HG03558 (cell line): ENCODE data around the gene ZNF385B.
A peak's percentile ranks its signal among the peaks of the same experiment; 100 is the strongest.

Source experiments
- ATAC-seq: cut with Tn5 transposase; IDR thresholded peaks from one replicate; pipeline ENCODE4 v1.9.1; 2021; ENCODE audit warnings: moderate number of reproducible peaks; ENCODE audit not compliant: unreplicated experiment; ENCODE audit errors: extremely low read depth

ZNF385B gene

DNA sequence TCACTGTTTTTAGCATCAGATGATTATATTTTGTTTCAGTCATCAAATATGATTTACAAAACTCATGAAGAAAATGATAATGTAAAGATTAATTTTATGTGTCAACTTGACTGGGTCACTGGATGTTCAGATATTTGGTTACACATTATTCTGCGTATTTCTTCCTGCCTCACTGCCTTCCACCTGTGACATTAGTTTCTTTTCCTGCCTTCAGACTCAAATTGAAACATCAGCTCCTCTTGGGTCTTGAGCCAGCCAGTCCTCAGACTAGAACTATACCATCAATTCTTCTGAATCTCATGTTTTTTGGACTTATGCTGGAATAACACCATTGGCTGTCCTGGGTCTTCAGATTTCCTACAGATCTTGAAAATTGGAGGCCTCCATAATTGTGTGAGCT lies 96.7 kb downstream of the ZNF385B start:
- peak; percentile 84 for ATAC-seq

DNA sequence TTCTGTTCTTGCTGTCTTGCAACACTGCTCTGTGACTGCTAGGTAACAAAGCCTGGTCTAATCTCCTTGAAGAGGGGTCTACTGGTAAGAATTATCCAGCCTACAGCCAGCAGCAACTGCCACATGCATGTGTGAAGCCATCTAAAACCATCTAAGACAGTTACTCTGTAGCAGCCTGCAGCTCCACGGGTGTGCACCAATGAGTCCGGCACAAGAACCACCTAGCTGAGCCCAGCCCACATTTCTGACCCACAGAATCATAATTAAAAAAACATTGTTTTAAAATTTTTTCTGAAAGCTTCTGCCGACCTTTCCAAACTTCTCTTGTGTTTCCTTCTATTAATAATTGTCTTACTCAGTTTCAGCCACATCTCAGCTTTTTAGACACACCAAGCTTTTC lies 102.8 kb downstream of the ZNF385B start:
- ATAC-seq, result no peak

DNA sequence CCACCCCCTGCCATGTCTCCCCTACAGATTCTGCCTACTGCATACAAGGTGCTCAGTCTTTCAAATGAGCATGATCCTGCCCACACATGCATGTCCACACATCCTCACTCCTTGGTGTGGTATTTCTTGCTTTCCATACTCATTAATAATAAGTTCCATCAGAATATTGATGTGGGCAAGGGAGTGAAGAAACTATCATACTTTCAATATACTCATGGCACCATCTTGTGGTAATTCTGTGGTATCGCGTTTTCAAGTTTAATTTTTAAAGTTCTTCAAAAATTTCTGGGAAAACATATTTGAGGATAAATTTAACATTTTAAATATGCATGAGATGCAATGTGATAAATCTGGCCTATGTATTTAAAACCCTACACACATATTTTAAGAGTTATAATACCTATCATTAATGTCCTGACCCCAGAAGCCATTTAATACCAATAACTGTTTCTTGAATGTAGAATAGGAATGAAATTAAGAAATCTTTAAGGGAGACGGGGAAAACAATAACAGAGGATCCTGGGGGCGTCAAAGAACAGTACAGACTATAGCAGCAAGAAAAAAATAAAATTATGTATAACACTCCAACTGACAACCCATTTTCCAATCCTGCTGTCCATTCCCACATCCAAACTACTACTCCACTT lies 110.1 kb downstream of the ZNF385B start:
- ATAC-seq, result no peak

DNA sequence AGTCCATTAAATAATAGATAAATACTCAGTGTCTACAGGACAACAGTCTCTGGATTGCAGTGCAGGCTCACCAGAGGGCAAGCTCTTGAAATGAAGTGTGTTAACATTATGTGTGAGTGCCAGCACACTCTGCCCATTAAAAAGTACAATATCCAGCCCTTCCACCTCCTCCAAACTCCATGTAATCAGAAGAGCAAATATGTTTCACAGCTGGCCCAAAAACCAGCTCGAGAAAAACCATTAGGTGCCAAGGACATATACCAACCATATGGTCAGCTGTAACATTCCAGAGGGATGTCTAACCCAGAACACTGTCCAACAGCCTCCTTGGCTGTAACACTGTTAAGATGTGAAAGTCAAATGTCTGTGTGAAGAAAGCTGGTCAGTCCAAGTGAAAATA lies 112.2 kb downstream of the ZNF385B start:
- no peak for ATAC-seq

DNA sequence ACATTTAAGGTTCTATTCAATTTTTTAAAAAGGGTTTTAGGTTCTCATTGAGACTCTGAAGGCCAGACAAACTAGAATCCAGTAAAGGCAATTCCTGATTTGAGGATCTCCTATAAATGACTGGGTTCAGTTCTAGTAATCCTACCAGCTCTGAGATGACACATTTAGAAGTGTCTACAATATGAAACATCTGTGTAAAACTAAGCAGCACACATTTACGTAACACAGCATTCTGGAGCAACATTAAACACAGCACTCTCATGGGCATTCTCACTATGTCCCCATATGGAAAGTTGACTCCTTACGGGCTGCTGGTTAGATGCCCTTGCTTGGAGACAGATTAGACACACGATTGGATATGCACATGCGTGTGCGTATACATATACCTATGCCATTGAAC lies 114.4 kb downstream of the ZNF385B start:
- no peak for ATAC-seq

DNA sequence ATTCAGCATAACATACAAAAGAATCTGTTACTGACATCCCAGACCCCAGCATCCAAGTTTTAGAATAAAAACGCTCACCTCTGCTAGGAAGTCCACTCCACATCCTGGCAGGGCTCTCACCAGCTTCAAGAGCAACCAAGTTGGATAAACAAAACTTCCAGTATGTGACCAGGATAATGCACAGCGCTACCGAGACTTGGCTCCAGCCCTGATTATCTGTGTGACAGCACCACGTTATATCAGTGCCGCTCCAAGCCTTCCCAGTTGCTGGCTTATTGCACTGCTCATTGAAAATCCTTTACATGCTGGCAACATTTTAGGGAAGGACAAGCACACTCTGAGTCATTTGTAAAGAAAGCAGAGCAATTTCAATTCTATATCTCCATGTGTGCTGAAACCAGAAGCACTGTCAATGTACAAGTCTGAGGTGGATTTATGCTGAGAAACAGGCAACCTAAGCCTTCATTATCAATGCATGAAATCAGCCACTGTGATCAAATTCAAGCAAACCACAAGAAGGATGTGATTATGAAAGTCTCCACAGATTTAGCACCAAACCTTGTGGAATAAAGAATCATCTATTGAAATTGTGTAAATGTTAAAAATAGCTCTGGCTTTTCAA lies 115.7 kb downstream of the ZNF385B start:
- no peak for ATAC-seq

DNA sequence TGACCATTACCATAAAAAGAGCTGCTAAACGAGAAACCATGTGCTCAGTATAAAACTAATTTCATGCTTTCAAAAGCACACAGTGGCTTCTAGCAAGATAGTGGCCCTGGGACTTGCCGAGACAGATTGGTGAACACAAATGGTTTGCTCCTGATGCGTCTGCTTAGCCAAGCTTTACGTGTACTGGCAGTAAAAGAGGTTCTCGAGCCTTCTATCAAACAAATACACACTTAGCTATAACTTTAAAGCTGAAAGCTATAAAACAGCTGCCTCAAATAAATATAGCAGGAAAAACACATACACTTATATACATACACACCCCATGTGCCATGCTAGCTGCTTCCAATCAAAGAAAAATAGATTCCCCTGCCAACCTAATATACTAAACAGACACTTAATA lies 117.0 kb downstream of the ZNF385B start:
- ATAC-seq, result no peak

DNA sequence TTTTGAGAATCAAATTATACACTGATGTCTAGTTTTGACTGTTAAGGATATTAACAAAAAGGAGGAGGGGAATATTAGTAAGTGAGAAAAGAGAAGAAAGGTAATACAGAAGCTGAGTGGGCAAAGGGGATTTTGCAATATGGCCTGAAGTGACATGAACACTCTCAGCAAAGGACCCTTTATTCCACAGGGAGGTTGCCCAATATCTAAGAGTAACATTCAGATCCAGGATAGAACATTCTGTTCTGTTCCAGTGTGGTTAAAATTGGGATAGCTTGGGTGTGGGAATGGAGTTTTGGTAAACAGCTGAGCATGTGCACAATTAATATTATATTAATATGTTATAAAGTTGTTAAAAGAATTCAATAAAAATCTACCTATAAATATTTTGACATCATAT lies 120.1 kb downstream of the ZNF385B start:
- ATAC-seq, result no peak

DNA sequence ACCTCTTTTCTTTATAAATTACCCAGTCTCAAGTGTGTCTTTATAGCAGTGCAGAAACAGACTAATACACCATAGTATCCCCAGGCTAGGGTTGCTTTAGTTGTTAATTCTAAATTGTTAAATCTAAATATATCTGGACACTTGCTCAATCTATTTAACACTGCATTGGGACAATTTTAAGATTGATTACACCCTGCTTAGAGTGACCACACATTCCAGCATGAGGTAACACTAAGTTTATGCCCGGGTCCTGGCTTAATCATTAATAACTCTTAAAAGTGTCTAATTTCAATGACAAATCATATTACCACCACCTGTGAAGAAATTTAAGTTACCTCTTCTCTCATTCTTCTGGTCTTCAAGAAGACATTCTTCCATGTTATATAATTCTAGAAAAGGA lies 131.4 kb downstream of the ZNF385B start:
- no peak for ATAC-seq

DNA sequence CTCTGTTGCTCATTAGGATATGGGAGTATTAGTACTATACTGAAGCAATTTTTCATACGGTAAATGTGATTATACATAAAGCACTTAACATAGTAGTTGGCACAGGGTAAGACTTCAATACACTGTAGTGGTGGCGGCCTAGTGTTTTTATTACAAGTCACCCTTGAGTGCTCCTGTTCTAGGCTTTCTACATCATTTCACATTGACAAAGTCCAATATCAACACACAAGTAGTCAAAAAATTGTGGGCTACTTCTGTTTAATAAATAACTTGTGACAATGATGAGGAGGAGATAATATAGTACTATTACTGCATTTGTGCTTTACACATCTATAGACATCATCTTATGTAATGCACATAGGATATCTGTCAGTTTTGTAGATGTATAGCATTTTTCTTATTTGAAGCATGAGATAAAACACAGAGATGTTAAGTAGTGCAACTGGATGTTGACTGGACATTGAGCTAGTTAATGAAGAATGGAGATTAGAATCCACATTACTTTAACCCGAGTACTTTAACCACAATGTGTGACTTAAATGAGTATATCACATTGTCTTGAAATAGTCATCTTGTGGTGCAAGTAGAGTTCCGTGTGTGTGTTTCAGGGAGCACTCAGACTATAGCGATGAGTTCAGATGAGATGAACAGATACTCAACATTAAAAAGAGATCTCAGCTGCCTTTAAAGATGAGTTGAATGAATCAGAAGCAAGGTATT lies 134.8 kb downstream of the ZNF385B start:
- ATAC-seq, result no peak

DNA sequence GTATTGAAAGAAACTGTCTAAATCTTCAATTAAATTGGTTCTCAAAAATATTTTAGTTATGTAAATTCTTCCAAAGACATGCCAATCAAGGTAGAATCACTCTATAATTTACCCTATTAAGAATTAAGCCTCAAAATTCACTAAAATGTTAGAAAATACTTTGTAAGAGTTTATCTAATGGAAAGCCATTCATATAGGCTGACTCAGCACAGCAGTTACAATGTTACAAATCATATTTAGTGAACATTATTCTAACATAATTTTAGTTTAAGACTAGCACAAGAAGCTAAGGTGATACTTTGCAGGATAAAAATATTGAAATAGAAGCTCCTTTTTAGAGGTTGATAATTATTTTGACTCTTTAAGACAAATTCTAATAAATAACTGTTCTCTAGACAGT lies 137.0 kb downstream of the ZNF385B start:
- ATAC-seq, result no peak

DNA sequence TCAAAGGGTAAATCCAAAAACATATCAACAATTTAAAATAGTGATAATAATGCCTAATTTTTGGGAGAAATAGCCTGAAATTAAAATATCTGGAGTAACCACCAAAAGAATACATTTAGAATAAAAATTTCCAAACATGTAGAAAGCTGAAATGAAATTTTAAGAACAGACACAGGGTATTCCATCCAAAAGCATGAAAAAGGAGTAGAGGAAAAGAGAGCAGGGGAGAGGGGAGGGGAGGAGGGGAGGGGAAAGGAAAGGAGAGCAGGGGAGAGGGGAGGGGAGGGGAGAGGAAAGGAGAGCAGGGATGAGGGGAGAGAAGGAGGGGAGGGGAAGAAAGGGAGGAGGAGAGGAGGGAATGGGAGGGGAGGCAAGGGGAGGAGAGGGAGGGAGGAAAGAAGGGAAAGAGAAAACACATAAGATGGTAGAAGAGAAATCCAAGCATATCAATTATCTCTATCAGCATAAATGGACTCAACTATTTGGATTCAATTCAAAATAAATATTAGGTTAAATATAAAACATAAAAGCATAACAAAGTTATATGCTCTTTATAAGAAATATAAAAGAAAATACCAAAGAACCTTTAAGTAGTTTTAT lies 141.1 kb downstream of the ZNF385B start:
- ATAC-seq, result no peak

DNA sequence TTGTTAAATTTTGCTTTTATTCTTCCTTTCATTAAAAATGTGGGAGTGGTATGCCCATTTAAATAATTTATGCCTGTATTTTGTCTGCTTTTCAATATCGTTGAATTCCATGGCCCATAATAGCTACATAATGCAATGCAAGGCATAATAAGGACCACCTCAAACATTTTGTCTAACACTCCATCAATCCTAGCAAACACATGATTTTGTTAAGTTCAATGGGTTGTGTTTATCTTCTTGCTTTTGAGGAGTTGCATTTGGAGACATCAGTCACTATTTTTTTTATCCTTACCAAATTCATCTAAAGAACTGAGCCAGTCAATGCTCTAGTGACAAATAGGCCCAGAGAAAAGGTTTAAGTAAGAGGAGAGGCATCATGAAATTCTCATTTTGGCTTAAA lies 145.5 kb downstream of the ZNF385B start:
- ATAC-seq, result no peak

DNA sequence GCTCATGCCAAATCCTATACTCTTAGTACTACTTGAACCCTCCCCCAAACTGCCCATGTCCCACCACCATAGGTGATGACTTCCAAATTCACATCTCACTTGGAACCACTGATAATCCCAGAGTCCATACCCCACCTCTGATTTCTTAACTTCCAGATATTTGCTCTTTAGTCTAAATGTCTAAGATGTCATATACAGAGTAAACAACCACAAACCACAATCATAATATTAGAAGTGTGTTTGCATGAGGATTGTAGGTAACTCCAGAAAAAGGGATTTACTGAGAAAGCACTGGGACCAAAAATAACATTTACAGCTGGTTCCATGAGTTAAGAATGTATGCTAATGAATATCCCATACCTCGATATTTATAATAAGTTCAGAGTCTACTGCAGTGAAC lies 146.2 kb downstream of the ZNF385B start:
- no peak for ATAC-seq

DNA sequence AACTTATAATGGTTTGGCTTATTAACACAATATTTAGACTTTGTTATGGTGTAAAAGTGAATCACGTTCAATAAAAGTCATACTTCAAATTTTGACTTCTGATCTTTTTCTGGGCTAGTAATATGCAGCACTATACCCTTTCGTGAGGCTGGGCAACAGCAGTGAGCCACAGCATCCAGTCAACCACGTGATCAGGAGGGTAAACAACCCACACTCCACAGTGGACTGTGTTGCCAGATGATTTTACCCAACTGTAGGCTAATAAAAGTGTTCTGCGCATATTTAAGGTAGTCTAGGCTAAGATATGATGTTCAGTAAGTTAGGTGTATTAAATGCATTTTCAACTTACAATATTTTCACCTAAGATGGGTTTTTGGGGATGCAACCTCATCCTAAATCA lies 148.6 kb downstream of the ZNF385B start:
- ATAC-seq, result no peak

DNA sequence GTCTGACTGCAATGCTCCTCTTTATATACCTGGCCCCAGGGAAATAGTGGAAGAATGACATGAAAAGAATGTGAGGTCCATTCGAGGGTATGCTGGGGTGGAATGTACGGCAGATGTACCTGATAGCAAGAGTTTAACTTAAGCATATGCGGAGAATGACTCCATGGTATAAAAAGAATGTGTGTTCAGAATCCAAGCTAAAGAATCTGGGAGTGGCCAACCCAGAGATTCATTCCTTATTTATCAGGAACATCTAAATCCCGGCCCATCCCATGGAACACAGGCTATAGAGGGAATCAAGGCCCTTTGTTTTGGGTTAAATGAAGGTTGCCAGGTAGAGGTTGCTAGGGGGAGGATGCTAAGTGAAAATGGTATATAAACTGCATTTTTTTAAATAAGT lies 150.0 kb downstream of the ZNF385B start:
- no peak for ATAC-seq

DNA sequence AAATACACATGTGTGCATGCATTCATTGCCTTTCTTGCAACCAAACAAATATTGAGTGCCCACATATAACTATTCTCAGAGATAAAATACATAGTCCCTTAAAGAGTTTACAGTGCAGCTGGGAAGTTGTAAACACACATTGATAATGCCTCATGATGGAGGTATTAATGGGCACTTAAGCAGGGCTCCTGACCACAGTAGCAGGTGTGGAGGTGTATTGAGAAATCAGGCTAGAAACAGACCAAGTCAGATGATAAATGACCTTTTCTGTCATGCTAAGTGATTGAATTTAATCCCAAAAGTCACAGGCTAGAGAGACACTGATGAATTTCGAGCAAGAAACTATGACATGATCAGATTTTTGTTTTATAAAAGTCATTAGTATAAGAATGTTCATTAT lies 157.7 kb downstream of the ZNF385B start:
- no peak for ATAC-seq

DNA sequence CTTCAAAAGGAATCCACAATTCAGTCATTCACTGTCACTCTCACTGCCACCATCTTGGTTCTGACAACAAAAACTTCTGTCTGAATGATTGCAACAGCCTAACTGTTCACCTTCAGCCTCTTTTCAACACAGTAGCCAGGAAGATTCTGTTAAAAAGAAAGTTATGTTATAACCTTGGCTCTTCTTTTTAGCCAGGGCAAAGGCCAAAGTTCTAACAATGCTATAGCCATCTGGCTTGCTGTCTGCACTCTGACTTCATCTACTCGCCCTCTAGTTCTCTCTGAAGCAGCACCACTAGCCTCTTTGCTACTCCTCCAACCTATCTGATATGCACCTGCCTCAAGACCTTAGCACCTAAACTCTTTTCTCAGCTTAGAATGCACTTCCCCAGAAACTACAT lies 158.5 kb downstream of the ZNF385B start:
- ATAC-seq, result no peak

DNA sequence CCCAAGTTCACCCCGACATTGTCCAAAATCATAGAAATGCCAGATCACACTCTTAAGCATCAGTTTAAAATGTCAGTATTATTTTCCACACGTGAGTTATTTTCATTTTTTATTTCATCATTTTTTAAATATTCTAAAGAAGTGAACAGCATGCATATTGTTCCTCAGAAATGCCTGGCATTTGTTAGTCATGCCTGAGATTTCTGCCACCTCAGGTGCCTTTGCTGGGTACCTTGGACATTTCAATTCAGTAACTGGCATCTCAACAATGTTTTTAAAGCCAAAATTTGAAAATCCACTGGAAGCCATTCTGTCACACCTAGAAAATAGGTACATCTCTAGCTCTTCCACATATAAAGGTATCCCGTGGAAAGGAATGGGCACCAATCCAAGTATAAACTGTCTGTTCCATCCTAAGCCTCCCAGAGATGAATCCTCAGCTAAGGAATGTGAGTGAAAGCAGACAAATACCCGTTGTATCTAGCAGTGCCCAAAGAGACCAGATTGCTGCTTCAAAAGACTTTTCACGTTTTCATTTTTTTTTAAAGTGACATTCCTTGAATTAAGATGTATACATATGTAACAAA lies 159.8 kb downstream of the ZNF385B start:
- no peak for ATAC-seq

DNA sequence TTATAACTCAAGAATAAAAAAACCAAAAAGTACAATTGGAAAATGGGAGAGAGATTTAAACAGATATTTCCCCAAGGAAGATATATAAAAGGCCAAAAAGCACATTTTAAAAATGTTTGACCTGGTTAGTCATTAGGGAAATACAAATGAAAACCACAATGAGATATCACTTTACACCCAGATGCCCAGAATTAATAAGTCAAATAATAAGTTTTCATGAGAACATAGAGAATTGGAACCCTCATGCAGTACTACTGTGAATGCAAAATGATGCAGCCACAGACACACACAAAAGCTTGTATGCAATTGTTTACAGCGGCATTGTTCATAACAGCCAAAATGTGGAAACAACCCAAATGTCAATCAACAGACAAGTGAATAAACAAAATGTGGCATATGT lies 165.9 kb downstream of the ZNF385B start:
- no peak for ATAC-seq

DNA sequence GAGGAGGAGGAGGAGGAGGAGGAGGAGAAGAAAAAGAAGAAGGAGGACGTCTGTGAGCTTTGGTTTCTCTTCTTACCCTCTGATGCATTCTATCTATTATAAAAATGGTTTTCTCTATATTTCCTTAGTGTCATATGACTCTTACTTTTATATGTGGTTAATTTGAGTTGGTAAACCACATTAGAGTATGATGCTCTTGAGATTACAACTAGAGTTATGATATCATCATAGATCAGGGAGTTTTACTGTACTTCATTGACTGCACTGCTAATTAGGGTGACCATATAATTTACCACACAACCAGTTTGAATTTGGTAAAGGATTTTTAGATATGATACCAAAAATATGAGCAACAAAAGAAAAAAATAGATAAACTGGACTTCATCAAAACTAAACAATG lies 166.4 kb downstream of the ZNF385B start:
- no peak for ATAC-seq
